CD4-positive, alpha-beta T cell treated with Interferon gamma for 1 hour (primary cell): ENCODE results near the gene JMJD1C.

ENCODE experiments used
- DNase-seq: peaks from one replicate; pipeline ENCODE4 v3.0.0-alpha.2; 2020

The JMJD1C gene

GRCh38 chr10:63480237-63480636 lies 14.5 kb upstream of the JMJD1C start:
- DNase-seq, result no peak

GRCh38 chr10:63478564-63478963 lies 12.8 kb upstream of the JMJD1C start:
- no peak for DNase-seq

GRCh38 chr10:63477927-63478326 lies 12.2 kb upstream of the JMJD1C start:
- DNase-seq, result no peak

GRCh38 chr10:63474488-63474887 lies 8.7 kb upstream of the JMJD1C start:
- DNase-seq, result no peak

GRCh38 chr10:63470928-63471327 lies 5.2 kb upstream of the JMJD1C start:
- DNase-seq, result no peak

- no peak for DNase-seq
These were observed 3.2 kb upstream of the JMJD1C start for GRCh38 chr10:63468947-63469346.

GRCh38 chr10:63467841-63468240 lies 2.1 kb upstream of the JMJD1C start:
- DNase-seq, result no peak

GRCh38 chr10:63466144-63466935 lies 563 bp upstream of the JMJD1C start:
- peak; percentile 35 for DNase-seq

- peak; percentile 1 for DNase-seq
These were observed 1.1 kb downstream of the JMJD1C start for GRCh38 chr10:63464402-63465292.

GRCh38 chr10:63462442-63462841 lies 3.3 kb downstream of the JMJD1C start:
- no peak for DNase-seq

GRCh38 chr10:63458177-63458576 lies 7.6 kb downstream of the JMJD1C start:
- no peak for DNase-seq

GRCh38 chr10:63457594-63457993 lies 8.2 kb downstream of the JMJD1C start:
- no peak for DNase-seq

- no peak for DNase-seq
These were observed 9.2 kb downstream of the JMJD1C start for GRCh38 chr10:63456437-63457210.

- DNase-seq, result no peak
These were observed 10.3 kb downstream of the JMJD1C start for GRCh38 chr10:63455507-63455906.

- DNase-seq, result no peak
These were observed 11.1 kb downstream of the JMJD1C start for GRCh38 chr10:63454631-63455030.

GRCh38 chr10:63452524-63452923 lies 13.3 kb downstream of the JMJD1C start:
- DNase-seq, result no peak

GRCh38 chr10:63446716-63447440 lies 18.9 kb downstream of the JMJD1C start:
- DNase-seq, result no peak

- no peak for DNase-seq
These were observed 24.4 kb downstream of the JMJD1C start for GRCh38 chr10:63441404-63441803.

- no peak for DNase-seq
These were observed 26.2 kb downstream of the JMJD1C start for GRCh38 chr10:63439607-63440006.

GRCh38 chr10:63438506-63439498 lies 27.0 kb downstream of the JMJD1C start:
- DNase-seq, result no peak
